Measurements from ENCODE around the gene ZNF205.

The ZNF205 gene

DNA sequence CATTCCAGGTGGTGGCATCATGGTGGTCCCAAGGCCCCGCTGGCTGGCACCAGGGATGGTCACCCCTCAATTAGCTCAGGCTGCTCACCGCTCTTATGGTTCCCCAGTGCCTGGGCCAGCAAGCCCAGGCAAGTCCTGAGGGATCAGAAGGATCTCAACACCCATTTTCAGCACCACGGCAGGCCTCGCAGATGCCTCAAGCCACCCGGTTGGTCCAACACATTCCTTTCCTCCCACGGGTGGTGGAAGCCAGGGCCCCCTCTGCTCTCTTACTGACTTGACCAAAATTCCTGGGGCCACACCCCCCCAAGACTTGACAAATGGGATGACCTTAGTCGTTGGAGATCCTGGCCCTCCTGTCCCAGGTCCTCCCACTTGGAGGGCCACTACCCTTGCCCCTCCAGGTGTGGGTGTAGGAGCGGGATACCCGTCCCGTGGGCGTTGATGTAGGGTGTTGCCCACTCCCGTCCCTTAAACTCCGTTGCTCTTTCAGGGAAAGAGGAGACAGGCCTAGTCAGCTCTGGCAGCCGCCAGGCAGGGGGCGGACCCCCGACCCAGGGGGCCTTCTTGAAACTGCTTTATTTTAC is 5.9 kb downstream of the ZNF205 start:
- TF ChIP-seq FOXP2 (optimal IDR thresholded peaks at IDR 0.05; ENCODE audit: borderline replicate concordance, extremely low read depth, extremely low read length, insufficient read depth) (no peak), SIN3A (IDR thresholded peaks at IDR 0.05; ENCODE audit: borderline replicate concordance, insufficient read depth, low read length) (no peak), REST (IDR thresholded peaks at IDR 0.05; ENCODE audit: insufficient read depth in 1 of 2, low read depth in 2 of 2, low read length in 2 of 2) (no peak), TAF1 (IDR thresholded peaks at IDR 0.05; ENCODE audit: borderline replicate concordance, insufficient read depth, low read length) (no peak), POLR2AphosphoS5 (IDR thresholded peaks at IDR 0.05; ENCODE audit: low read depth, low read length) (no peak)

GRCh38 chr16:3118846-3119245 is 6.5 kb downstream of the ZNF205 start:
- TF ChIP-seq FOXP2 (optimal IDR thresholded peaks at IDR 0.05; ENCODE audit: borderline replicate concordance, extremely low read depth, extremely low read length, insufficient read depth) (no peak), SIN3A (IDR thresholded peaks at IDR 0.05; ENCODE audit: borderline replicate concordance, insufficient read depth, low read length) (no peak), POLR2AphosphoS5 (IDR thresholded peaks at IDR 0.05; ENCODE audit: low read depth, low read length) (no peak), TAF1 (IDR thresholded peaks at IDR 0.05; ENCODE audit: borderline replicate concordance, insufficient read depth, low read length) (no peak), REST (IDR thresholded peaks at IDR 0.05; ENCODE audit: insufficient read depth in 1 of 2, low read depth in 2 of 2, low read length in 2 of 2) (no peak)

DNA sequence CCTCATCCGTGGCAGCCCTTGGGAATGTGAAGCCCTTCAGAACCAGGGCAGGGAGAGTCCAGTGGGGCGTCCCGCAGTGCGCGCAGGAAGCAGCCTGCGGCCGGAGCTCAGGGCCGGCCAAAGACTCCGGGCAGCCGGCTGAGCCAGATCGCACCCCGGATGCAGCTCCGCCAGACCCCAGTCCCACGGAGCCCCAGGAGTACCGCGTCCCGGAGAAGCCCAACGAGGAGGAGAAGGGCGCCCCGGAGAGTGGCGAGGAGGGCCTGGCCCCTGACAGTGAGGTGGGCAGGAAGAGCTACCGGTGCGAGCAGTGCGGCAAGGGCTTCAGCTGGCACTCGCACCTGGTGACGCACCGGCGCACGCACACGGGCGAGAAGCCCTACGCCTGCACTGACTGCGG is 6.9 kb downstream of the ZNF205 start:
- no peak for TF ChIP-seq POLR2AphosphoS5 (IDR thresholded peaks at IDR 0.05; ENCODE audit: low read depth, low read length)

GRCh38 chr16:3119701-3120408 is 7.5 kb downstream of the ZNF205 start:
- TF ChIP-seq TAF1 (IDR thresholded peaks at IDR 0.05; ENCODE audit: borderline replicate concordance, insufficient read depth, low read length) (no peak), FOXP2 (optimal IDR thresholded peaks at IDR 0.05; ENCODE audit: borderline replicate concordance, extremely low read depth, extremely low read length, insufficient read depth) (no peak), REST (IDR thresholded peaks at IDR 0.05; ENCODE audit: insufficient read depth in 1 of 2, low read depth in 2 of 2, low read length in 2 of 2) (no peak), POLR2AphosphoS5 (IDR thresholded peaks at IDR 0.05; ENCODE audit: low read depth, low read length) (no peak), SIN3A (IDR thresholded peaks at IDR 0.05; ENCODE audit: borderline replicate concordance, insufficient read depth, low read length) (no peak)

DNA sequence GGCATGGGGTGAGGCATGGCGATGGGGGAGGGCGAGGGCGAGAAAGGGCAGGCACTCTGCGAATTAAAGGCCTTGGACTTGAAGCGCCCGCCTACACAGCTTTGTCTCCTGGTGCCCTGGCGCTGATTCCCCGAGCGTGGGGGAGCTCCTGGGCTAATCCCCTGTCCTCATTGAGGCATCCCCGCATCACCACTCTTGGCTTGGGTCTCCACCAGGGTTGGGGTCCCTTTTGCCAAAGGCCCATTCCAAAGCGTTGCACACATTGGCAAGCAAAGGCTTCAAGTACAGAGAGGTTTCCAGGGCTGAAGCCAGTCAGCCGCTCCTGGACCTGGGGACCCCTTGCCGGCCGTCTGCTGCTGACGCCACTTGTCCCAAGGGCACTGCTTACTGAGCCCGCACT is 8.0 kb downstream of the ZNF205 start:
- TF ChIP-seq TAF1 (IDR thresholded peaks at IDR 0.05; ENCODE audit: borderline replicate concordance, insufficient read depth, low read length) (no peak), REST (IDR thresholded peaks at IDR 0.05; ENCODE audit: insufficient read depth in 1 of 2, low read depth in 2 of 2, low read length in 2 of 2) (no peak), SIN3A (IDR thresholded peaks at IDR 0.05; ENCODE audit: borderline replicate concordance, insufficient read depth, low read length) (no peak), POLR2AphosphoS5 (IDR thresholded peaks at IDR 0.05; ENCODE audit: low read depth, low read length) (no peak), FOXP2 (optimal IDR thresholded peaks at IDR 0.05; ENCODE audit: borderline replicate concordance, extremely low read depth, extremely low read length, insufficient read depth) (no peak)

Data from PFSK-1 (cell line).